Ishikawa (cell line): ENCODE results near the gene NUB1.

ENCODE experiments used
- CEBPB ChIP-seq: IDR thresholded peaks from 2 replicates; pipeline ENCODE4 v1.6.1; 2012
- CREB1 ChIP-seq: IDR thresholded peaks from 2 replicates; pipeline ENCODE4 v1.6.1; 2012; ENCODE audit warnings: low read depth
- EGR1 ChIP-seq: IDR thresholded peaks from 2 replicates; pipeline ENCODE4 v1.6.1; 2012
- EP300 ChIP-seq: IDR thresholded peaks from 2 replicates; pipeline ENCODE4 v1.6.1; 2012; ENCODE audit warnings: borderline replicate concordance
- FOXM1 ChIP-seq: IDR thresholded peaks from 2 replicates; pipeline ENCODE4 v1.6.1; 2012; ENCODE audit warnings: low read depth, borderline replicate concordance
- NFIC ChIP-seq: IDR thresholded peaks from 2 replicates; pipeline ENCODE4 v1.6.1; 2012
- RAD21 ChIP-seq: IDR thresholded peaks from 2 replicates; pipeline ENCODE4 v1.6.1; 2012; ENCODE audit warnings: low read depth
- TAF1 ChIP-seq: IDR thresholded peaks from 2 replicates; pipeline ENCODE4 v1.6.1; 2012; ENCODE audit warnings: low read depth, mild to moderate bottlenecking
- TCF12 ChIP-seq: IDR thresholded peaks from 2 replicates; pipeline ENCODE4 v1.6.1; 2012; ENCODE audit warnings: low read depth
- TEAD4 ChIP-seq: IDR thresholded peaks from 2 replicates; pipeline ENCODE4 v1.6.1; 2012
- YY1 ChIP-seq: IDR thresholded peaks from 2 replicates; pipeline ENCODE4 v1.6.1; 2012; ENCODE audit warnings: low read depth
- TF ChIP-seq, protein P1 (sequence below): IDR thresholded peaks from 2 replicates; pipeline ENCODE4 v1.6.1; 2012
- TF ChIP-seq, protein P2 (sequence below): IDR thresholded peaks from 2 replicates; pipeline ENCODE4 v1.6.1; 2012
- TF ChIP-seq, protein P3 (sequence below): IDR thresholded peaks from 2 replicates; pipeline ENCODE4 v1.6.1; 2012; ENCODE audit warnings: low read depth, mild to moderate bottlenecking

DNA sequence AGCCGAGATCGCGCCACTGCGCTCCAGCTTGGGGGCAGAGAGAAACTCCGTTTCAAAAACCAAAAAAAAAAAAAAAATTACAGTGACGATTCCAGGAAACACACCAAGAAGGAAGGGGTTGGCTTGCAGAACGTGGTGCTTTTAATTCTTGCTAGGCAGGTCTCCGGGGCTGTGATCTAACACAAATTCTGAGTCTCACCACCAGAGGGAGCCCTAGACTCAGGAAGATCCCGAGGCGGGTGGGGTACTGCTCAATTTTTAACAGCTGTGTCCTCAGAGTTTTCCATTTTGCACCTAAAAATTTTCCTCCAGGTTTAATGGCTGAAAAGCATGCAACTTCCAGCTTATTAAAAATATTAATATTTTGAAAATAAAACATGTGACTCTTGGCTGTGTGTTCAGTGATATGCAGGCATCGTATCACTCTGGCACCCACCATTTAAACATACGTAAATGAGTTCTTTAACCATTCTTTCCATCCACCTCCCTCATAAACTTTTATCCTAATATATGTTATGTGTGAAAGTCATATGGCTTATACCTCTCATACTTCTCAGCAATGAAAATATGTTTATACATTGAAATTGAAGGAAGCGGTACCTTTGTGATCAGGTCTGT, 26.5 kb upstream of the NUB1 start:
- TF ChIP-seq EP300: no peak
- TF ChIP-seq, protein P1, sequence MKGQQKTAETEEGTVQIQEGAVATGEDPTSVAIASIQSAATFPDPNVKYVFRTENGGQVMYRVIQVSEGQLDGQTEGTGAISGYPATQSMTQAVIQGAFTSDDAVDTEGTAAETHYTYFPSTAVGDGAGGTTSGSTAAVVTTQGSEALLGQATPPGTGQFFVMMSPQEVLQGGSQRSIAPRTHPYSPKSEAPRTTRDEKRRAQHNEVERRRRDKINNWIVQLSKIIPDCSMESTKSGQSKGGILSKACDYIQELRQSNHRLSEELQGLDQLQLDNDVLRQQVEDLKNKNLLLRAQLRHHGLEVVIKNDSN: no peak
- TF ChIP-seq, protein P2, sequence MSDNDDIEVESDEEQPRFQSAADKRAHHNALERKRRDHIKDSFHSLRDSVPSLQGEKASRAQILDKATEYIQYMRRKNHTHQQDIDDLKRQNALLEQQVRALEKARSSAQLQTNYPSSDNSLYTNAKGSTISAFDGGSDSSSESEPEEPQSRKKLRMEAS: no peak
- no peak for TF ChIP-seq TAF1
- peak; percentile 86 for TF ChIP-seq RAD21
- TF ChIP-seq YY1: no peak
- TF ChIP-seq, protein P3, sequence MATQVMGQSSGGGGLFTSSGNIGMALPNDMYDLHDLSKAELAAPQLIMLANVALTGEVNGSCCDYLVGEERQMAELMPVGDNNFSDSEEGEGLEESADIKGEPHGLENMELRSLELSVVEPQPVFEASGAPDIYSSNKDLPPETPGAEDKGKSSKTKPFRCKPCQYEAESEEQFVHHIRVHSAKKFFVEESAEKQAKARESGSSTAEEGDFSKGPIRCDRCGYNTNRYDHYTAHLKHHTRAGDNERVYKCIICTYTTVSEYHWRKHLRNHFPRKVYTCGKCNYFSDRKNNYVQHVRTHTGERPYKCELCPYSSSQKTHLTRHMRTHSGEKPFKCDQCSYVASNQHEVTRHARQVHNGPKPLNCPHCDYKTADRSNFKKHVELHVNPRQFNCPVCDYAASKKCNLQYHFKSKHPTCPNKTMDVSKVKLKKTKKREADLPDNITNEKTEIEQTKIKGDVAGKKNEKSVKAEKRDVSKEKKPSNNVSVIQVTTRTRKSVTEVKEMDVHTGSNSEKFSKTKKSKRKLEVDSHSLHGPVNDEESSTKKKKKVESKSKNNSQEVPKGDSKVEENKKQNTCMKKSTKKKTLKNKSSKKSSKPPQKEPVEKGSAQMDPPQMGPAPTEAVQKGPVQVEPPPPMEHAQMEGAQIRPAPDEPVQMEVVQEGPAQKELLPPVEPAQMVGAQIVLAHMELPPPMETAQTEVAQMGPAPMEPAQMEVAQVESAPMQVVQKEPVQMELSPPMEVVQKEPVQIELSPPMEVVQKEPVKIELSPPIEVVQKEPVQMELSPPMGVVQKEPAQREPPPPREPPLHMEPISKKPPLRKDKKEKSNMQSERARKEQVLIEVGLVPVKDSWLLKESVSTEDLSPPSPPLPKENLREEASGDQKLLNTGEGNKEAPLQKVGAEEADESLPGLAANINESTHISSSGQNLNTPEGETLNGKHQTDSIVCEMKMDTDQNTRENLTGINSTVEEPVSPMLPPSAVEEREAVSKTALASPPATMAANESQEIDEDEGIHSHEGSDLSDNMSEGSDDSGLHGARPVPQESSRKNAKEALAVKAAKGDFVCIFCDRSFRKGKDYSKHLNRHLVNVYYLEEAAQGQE: no peak
- no peak for TF ChIP-seq CREB1
- TF ChIP-seq EGR1: no peak
- TF ChIP-seq NFIC: no peak
- no peak for TF ChIP-seq TCF12
- TF ChIP-seq CEBPB: no peak
- TF ChIP-seq FOXM1: no peak
- no peak for TF ChIP-seq TEAD4
